ENCODE measurements around the gene PFN2. TPM values are rescaled to one million over a fixed set of nuclear protein-coding genes. Genes with fewer than 3 reads are reported as not detected.
A peak's percentile ranks its signal among the peaks of the same experiment; 100 is the strongest.

The PFN2 gene
- total RNA-seq, 1 donor from 2014 or later, result 179 TPM

DNA sequence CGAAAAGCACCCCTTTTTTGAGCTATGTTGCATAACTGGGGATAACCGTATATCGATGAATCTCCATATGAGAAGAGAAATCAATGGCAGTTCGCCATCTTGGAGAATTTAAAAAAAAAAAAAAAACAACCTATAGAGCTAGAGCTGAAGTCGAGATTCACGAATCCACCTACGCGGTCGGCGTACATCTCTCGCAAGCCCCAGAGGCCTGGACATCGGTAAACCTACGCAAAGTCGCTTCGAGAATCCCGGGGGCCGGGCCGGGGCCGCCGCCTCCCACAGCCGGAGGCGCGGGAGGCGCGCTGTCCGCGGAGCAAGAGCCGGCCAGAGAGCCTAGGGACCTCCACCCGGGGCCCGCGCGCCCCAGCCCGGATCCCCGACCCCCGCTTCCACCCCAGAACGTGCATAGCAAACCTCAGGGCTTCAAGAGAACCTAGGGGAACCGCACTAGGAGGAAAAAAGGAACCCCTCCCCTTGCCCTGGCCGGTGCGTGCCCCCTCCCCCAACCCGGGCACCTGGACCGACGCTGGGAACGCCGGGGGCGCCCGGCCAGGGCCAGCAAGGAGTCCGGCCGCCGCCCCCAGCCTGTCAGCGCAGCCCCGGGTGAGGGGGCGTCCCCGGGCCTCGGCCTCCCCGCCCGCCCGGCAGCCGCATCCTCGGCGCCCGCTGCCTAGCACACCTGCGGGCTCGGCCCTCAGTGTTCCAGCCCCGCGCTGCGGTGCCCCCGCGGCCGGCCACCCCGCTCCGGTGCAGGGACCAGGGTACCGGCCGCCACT is 567 bp downstream of the PFN2 start:
- Histone ChIP-seq H4K20me1 (ENCODE audit: insufficient read depth, low read length) (peaks cover 22% of the 10 kb centered on the region), H2AFZ (ENCODE audit: low read depth, low read length) (no peak overlapping the region), H3K27ac (ENCODE audit: low read depth, low read length) (peak overlapping the region; percentile 94), H3K27me3 (ENCODE audit: insufficient read depth, low read length) (no peaks in the 10 kb centered on the region), H3K36me3 (ENCODE audit: insufficient read depth, low read length) (peaks cover 9% of the 10 kb centered on the region), H3K4me1 (ENCODE audit: insufficient read depth, low read length) (peaks cover 25% of the 10 kb centered on the region), H3K9ac (ENCODE audit: low read length) (peak overlapping the region; percentile 96), H3K4me2 (ENCODE audit: low read length) (peak overlapping the region; percentile 93), H3K4me3 (ENCODE audit: insufficient read depth, low read depth, low read length) (peak overlapping the region; percentile 97), H3K79me2 (ENCODE audit: insufficient read depth, low read length) (peaks cover 72% of the 10 kb centered on the region), H3K9me3 (ENCODE audit: insufficient read depth, low read depth, low read length) (no peaks in the 10 kb centered on the region)
- Mint-ChIP-seq H3K27me3 (ENCODE audit: low read depth, unreplicated experiment) (no peaks in the 10 kb centered on the region), H3K36me3 (ENCODE audit: low read depth, unreplicated experiment) (no peaks in the 10 kb centered on the region), H3K9me3 (ENCODE audit: unreplicated experiment) (no peaks in the 10 kb centered on the region), H3K4me3 (ENCODE audit: unreplicated experiment) (peak overlapping the region; percentile 93), H3K4me1 (ENCODE audit: low read depth, unreplicated experiment) (peaks cover 25% of the 10 kb centered on the region), H3K27ac (ENCODE audit: unreplicated experiment) (peak overlapping the region; percentile 99)
- TF ChIP-seq, protein P1, sequence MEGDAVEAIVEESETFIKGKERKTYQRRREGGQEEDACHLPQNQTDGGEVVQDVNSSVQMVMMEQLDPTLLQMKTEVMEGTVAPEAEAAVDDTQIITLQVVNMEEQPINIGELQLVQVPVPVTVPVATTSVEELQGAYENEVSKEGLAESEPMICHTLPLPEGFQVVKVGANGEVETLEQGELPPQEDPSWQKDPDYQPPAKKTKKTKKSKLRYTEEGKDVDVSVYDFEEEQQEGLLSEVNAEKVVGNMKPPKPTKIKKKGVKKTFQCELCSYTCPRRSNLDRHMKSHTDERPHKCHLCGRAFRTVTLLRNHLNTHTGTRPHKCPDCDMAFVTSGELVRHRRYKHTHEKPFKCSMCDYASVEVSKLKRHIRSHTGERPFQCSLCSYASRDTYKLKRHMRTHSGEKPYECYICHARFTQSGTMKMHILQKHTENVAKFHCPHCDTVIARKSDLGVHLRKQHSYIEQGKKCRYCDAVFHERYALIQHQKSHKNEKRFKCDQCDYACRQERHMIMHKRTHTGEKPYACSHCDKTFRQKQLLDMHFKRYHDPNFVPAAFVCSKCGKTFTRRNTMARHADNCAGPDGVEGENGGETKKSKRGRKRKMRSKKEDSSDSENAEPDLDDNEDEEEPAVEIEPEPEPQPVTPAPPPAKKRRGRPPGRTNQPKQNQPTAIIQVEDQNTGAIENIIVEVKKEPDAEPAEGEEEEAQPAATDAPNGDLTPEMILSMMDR (IDR thresholded peaks at IDR 0.05; ENCODE audit: insufficient read depth, low read depth, low read length), result no peak
- no peak for TF ChIP-seq EZH2 (IDR thresholded peaks at IDR 0.05; ENCODE audit: insufficient read depth, low read length)
- FAIRE-seq, result no peak
- peak; percentile 76 for DNase-seq (ENCODE audit: low read depth)

DNA sequence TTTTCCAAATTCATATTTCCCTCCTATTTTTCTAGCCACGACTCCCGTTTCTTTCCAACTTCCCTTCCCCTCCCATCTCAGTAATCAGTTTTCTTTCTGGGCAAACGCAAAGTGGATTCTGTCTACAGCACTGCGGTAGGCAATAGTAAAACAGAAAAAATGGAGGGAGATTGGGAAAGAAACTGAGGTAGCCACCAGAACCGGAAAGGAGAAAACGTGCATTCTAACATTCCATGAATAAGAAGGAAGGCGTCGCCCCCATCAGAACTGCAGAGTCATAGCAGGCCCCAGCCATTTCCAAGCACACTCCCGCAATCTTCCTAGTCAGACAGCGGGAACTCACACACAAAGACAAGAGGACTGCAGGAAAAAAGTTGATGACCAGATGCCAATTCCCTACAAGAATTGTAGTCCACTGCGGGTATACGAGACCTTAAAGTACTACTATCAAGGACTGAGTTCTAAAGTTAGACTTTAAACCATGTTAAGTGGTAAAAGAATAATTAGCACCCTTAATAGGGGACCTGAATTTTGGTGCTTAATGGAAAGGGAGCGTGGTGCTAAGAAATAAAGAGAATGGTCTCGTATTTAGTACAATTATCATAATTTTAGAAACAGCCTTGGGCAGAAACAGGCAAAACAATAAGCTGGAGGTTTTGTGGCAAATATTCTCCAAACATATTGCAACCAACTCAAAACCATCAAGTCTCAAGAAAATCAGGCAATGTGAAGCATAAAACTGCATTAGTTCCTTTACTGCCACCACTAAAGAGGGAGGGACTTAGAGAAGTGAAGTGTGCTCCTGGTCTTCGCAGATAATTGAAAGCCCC is 1.4 kb downstream of the PFN2 start:
- Histone ChIP-seq H3K9me3 (ENCODE audit: insufficient read depth, low read depth, low read length) (no peaks in the 10 kb centered on the region), H3K27me3 (ENCODE audit: insufficient read depth, low read length) (no peaks in the 10 kb centered on the region), H3K9ac (ENCODE audit: low read length) (peak overlapping the region; percentile 96), H3K36me3 (ENCODE audit: insufficient read depth, low read length) (peaks cover 15% of the 10 kb centered on the region), H4K20me1 (ENCODE audit: insufficient read depth, low read length) (peaks cover 30% of the 10 kb centered on the region), H3K4me2 (ENCODE audit: low read length) (peak overlapping the region; percentile 93), H3K79me2 (ENCODE audit: insufficient read depth, low read length) (peaks cover 80% of the 10 kb centered on the region), H3K4me3 (ENCODE audit: insufficient read depth, low read depth, low read length) (peak overlapping the region; percentile 97), H3K27ac (ENCODE audit: low read depth, low read length) (peak overlapping the region; percentile 94), H3K4me1 (ENCODE audit: insufficient read depth, low read length) (peaks cover 25% of the 10 kb centered on the region), H2AFZ (ENCODE audit: low read depth, low read length) (no peak overlapping the region)
- H3K4me3 Mint-ChIP-seq (ENCODE audit: unreplicated experiment), result peak overlapping the region; percentile 93
- H3K4me1 Mint-ChIP-seq (ENCODE audit: low read depth, unreplicated experiment), result peaks cover 32% of the 10 kb centered on the region
- FAIRE-seq (peak; percentile 54), DNase-seq (ENCODE audit: low read depth) (peak; percentile 83)
- H3K27me3 Mint-ChIP-seq (ENCODE audit: low read depth, unreplicated experiment), result no peaks in the 10 kb centered on the region
- no peak for TF ChIP-seq EZH2 (IDR thresholded peaks at IDR 0.05; ENCODE audit: insufficient read depth, low read length)
- TF ChIP-seq, protein P1 (IDR thresholded peaks at IDR 0.05; ENCODE audit: insufficient read depth, low read depth, low read length), result no peak
- no peaks in the 10 kb centered on the region for H3K36me3 Mint-ChIP-seq (ENCODE audit: low read depth, unreplicated experiment)
- H3K27ac Mint-ChIP-seq (ENCODE audit: unreplicated experiment), result peak overlapping the region; percentile 99
- H3K9me3 Mint-ChIP-seq (ENCODE audit: unreplicated experiment), result no peaks in the 10 kb centered on the region

Measured in astrocyte (in vitro differentiated cells and primary cell).